ENCODE results near the gene IFI35.

The IFI35 gene

DNA sequence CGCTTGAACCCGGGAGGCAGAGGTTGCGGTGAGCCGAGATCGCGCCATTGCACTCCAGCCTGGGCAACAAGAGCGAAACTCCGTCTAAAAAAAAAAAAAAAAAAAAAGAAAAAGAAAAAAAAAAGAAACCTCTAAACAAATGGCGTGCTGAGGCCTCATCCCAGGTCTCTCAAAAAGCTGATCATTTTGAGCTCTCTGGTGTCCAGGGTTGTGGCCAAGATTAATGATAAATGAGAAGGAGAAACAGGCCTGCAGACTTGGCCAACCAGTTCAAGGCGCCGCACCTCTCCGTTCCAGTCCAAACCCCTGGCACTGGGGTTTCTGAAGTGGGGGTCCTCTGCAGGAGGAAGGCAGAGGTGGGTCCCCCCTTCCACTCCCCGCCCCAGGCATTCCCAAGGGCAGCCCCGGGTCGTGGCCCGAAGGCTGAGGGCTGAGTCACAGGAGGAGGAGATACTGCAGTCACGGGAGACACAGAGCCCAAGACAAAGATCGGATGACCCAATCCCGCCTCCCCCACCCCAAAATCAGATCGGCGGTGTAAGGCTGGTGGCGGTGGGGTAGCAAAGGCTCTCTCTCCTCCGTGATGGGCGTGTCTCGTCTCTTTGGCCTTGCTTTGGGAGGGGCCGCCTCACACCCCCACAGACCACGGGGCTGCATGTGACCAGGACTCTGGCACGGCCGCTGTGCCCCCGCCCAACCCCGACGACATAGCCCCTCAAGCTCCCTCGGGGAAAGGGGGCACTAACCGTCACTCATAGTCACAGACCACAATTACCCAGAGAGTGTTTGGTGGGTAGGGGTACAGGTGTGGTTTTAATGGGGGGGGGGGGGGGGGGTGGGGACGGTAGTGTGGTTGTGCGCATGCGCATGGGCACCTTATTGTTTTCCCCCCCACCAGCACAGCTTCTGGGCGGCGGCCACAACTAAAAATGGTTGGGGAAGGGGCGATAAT, 14.5 kb downstream of the IFI35 start:
- FAIRE-seq (peak; percentile 86), DNase-seq (ENCODE audit: low spot score) (peak; percentile 84)

DNA sequence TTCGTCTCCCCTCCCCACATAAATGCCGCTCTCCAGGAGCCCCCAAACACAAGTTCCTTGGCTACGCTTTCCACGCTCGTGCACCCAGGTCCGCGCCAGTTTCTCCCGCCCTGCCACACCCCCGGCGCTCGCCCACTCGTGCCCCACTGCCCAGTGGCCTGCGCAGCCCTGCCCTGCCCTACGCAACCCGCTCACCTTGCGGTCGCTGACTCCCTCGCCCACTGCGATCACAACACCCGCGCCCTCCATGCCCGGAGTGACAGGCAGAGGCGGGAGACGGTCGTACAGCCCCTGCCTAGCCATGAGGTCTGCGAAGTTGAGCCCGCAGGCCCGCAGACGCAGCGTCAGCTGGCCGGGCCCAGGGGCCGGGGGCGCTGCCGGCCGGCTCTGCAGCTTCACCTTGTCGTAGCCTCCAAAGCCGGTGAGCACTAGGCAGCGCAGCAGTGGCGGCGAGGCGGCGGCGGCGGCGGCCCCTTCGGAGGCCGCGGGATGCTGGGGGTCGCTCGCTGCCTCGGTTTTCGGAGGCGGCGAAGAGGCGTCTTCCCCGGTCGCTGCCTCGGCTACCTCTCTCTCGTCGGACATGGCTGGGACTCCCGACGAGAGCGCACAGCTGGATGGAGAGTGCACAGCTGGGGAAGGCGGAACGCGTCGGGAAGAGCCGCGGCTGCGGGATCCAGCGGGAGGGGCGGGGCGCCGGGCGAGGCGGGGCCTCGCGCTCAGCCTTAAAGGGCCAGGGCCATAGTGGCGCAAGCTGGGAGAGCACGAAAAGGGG, 15.3 kb downstream of the IFI35 start, which contains the start of gene VAT1:
VAT1 (minus strand) TSS at position 645 of the 772 bp plus-strand sequence; CDS start at position 582, 63 bp downstream.
- peak; percentile 92 for DNase-seq (ENCODE audit: low spot score)
- FAIRE-seq = no peak

DNA sequence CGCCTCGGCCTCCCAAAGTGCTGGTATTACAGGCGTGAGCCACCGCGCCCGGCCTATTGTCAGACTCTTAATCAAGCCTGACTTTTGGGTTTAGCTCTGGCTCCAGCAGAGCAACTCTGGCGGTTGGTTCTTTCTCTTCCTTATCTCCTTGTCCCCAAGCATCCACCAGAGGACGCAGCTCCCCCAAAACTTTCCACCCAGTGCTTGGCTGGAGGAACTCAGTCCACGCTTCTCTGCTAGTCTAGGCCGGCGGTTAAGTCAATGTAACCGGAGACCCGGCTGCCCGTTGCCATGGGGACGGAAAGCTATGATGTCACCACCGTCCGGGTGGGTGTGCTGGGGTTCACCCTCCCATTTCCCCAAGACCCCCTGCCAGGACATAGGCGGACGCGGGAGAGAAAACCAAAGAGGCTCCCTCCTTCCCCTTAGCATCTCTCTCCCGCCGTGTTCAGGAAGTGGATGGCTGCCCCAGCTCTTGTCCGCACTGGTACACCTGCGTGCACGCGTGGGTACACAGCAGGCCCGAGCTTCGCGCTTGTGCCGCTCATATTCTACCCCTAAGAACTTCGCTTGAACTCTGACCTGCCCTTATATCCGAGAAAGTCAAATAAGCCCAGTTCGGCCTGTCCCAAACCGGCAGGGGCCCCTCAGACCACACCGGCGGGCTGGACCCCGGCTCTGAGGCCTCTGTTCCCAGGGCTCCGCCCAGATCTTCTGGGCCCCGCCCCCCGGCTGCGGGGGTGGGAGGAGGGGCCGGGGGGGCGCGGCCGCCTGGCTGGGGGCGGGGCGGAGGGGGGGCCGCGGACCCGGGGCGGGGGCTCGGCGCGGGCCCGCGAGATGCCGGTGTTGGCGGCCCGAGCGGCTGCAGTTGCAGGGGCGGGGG, 18.1 kb downstream of the IFI35 start, which contains the start of gene RND2:
RND2 (plus strand) TSS at position 825 of the 883 bp plus-strand sequence. CDS start 117 bp downstream, outside the sequence.
- DNase-seq (ENCODE audit: low spot score) = peak; percentile 82
- FAIRE-seq = no peak

DNA sequence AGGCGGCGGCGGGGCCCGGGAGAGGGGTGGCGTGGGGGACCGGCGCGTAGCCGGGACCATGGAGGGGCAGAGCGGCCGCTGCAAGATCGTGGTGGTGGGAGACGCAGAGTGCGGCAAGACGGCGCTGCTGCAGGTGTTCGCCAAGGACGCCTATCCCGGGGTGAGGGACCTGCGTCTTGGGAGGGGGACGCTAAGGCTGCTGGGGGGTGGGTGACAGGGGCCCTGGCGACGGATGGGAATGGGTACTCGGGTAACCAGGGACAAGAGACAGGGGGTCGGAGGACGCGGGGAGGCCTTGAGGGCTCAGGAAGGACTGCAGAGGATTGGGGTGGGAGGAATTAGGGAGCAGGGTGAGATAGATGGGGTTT, 18.7 kb downstream of the IFI35 start:
- DNase-seq (ENCODE audit: low spot score) = no peak
- FAIRE-seq = no peak

DNA sequence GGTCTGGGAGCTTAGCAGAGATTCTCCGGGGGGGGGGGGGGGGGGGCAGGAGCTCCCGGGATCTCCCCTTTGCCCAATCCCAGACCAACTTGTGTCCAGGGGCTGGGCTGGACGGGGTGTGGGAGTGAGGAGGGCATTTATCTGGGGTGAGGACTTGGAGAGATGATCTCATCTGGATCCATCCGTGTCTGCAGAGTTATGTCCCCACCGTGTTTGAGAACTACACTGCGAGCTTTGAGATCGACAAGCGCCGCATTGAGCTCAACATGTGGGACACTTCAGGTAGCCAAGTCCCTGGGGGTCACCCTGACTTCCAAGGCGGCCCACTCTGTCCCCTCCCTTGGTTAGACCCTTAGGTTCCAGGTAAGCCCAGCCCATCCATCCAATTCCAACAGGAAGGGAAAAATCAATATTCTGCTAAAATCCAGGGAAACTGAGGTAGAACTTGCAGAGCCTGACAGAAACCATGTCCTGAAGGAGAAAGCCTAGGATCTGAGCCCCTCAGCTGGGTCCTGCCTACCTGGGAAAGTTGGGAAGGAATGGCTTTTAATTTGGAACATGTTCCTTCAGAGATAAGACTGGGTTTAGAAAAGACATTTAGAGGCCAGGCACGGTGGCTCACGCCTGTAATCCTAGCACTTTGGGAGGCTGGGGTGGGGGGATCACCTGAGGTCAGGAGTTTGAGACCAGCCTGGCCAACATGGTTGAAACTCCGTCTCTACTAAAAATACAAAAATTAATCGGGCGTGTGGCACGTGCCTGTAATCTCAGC, 19.4 kb downstream of the IFI35 start:
- no peak for FAIRE-seq
- DNase-seq (ENCODE audit: low spot score) = no peak

DNA sequence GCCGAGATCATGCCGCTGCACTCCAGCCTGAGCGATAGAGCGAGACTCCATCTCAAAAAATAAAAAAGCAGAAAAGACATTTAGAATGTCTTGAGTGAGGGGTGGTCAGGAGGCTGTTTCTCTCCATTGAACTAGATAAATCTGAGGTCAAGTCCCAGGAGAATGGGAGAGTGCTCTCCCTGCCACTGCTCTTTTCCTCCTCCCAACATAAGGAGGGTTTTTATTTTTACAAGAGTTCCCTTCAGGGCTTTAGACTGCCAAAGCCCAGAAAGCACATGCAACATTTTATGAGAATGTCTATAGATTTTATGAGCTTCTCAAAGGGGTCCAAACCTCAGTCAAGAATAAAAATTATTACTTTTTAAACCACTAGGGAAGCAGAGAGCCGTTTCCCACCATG, 20.0 kb downstream of the IFI35 start:
- FAIRE-seq = no peak
- no peak for DNase-seq (ENCODE audit: low spot score)

DNA sequence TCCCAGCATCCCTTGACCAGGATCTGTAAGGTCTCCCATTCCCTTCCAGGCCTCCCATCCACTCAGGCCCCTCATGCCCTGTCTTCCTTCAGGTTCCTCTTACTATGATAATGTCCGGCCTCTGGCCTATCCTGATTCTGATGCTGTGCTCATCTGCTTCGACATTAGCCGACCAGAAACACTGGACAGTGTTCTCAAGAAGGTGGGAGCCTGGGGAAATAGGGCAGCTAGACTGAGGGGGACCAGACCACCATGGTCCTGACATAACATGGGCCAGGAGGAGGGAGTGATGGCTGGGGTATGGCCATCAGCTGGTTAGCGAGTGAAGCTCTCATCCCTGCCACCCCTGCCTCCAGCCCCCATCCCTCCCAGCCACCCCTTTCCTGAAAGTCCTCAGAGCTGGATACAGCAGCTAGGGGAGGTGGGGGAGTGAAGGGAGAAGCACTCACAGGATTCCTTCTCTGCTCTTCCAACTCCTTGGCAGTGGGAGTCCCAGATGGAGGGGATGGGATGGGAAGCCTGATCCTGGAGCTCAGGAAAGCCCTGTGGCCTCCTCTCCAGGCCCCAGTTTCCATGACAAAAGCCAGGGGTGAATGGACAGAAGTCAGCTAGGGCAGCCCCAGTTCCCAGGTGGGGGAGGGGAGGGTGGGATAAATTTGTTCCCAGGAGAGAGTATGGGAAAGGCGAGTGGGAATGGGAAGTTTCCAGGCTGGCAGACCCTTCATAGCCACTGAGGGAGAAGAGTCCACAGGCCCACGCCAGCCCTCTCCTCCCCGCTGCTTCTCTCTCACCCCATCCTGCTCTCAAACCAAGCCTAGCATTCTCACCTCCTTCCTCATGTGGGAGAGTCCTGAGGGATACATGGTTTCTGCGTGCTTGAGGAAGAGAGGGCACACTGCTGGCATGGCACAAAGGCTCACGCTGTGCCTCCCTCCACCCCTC, 20.8 kb downstream of the IFI35 start:
- FAIRE-seq (no peak), DNase-seq (ENCODE audit: low spot score) (no peak)

DNA sequence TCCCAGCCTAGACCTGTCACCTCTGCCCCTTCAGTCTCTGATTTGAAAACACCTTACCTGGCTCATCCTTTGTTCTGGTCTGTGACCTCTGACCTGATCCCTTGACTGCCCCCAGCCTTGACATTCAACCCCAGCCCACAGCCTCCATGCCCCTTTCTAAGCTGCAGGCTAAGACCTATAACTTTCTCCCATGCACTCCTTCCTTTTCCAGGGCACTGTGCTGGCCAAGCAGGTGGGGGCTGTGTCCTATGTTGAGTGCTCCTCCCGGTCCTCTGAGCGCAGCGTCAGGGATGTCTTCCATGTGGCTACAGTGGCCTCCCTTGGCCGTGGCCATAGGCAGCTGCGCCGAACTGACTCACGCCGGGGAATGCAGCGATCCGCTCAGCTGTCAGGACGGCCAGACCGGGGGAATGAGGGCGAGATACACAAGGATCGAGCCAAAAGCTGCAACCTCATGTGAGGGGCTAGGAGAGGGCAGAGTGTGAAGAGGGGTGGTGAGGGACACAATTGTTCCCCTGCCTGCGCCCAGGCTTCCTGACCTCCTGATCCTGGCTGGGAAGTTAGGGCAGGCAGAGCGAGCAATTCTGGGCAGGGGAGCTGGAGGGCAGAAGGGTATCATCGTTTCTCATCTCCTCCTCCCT, 21.8 kb downstream of the IFI35 start:
- DNase-seq (ENCODE audit: low spot score) (no peak), FAIRE-seq (no peak)

DNA sequence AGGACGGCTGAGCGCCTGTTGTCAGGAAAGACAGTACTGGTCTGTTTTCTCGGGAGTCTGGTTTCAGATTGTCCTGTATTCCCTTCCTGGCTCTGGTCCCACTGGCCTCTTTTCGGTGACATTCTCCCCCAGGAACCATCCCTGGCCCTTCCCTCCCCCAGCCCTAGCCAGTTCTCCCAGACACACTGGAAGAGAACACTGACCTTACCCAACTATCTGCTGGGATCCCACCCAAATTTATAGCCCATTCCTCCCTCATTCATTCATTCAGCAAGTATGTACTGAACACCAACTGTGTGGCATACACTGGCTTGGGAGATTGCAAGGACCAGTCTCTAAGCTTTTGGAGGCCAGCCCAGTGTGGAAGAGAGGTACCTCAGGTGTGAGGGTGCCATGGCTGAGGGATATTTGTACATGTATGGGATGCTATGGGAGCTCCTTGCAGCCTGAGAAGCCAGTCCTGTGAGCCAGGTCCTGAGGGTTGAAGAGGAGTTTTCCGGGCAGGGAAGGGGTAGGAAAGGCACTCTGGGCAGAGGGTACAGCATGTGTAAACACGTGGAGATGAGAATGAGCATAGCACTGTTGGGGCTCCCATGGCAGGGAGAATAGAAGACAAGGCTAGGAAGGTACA, 23.7 kb downstream of the IFI35 start:
- FAIRE-seq = peak; percentile 66
- no peak for DNase-seq (ENCODE audit: low spot score)

DNA sequence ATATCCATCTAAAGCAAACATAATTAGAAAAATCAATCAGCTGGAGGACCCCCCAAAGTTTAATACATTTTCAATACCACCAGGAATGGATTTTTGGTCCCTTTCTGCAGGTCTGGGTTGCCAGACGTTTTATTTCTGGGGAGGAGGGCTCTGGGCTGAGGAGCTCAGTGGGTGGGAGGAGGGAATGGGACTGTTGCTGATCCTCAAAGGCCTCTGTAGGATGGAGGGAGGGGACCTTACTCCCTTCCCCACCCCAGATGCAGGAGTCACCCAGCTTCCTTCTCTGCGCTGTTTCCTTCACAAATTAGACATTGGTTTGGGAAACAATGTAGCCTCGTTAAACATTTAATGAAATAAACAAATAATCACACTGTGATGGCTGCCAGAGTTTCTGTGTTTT, 25.1 kb downstream of the IFI35 start:
- FAIRE-seq (no peak), DNase-seq (ENCODE audit: low spot score) (no peak)

DNA sequence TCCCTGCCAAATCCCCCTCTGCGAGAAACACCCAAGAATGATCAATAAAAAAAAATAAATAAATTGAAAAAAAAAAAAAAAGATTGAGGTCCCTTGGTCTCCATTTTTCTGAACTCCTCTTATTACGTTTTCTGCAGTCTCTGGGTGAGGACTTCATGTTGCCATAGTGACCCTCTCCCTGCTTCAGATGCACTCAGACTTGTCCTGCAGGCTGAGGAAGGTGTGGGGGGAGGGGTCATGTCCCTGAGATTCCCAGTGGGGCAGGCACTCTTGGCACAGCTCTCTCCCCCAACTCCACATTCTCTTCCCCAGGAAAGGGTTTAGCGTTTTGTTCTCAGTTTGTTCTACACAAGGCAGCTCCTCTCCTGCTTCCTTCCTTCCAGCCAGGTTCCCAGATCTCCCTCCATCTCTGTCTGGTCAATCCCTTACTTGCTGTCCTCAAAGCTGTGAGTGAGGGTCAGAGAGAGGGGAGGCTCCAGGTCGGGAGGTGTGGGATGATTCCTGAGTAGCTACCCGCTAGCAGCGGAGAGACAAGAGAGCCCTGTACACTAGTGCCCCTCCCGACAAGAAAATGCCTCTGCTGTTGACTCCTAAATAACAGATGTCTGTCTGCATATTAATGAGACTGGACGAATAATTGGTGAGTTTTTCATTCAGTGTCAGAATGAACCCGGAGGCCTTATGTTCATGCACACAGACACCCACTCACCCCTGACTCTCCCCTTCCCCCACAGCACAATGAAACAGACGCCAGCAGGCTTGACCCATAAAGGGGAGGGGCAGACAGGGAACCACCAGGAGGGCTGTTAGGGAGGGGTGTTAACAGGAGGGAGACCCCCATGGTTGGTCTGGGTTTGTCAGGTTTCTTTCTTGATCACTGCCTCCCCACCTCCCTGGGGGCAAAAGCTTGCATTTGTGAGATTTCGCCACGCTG, 27.6 kb downstream of the IFI35 start:
- no peak for FAIRE-seq
- no peak for DNase-seq (ENCODE audit: low spot score)

DNA sequence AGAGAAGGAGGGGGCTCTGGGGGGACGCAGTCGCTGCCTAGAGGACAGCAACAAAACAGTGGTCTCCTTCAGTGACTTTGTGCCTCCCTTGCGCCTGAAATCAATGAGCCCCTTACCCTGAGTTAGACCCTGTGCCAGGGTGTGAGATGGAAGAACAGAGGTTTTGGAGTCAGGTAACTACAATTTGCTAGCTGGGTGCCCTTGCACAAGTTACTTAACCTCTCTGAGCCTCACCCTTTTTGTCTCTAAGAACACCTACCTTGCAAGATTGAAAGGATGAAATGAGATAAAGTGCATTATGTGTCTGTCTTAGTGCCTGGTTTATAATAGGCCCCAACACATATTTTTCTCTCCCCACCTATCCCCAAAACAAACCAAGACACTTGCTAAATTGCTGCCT, 28.3 kb downstream of the IFI35 start:
- DNase-seq (ENCODE audit: low spot score) (no peak), FAIRE-seq (no peak)

DNA sequence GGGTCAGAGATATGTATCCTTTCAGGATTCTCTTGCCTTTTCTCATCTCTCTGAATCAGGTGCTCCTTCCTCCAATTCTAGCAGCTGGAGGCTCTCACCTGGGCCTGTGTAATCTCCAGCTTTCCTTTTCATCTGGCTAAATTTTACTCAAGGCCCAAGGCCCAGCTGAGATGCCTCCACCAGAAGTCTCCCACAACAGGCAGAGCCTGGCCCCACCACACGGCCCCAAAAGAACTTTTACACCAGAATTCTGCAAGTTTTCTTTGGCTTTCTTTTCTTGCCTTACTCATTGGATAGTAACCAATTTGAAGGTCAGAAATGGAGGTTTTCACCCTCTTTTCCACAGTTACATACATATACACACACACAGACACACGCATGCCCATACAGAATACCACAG, 33.1 kb downstream of the IFI35 start:
- DNase-seq (ENCODE audit: low spot score) = no peak
- no peak for FAIRE-seq

DNA sequence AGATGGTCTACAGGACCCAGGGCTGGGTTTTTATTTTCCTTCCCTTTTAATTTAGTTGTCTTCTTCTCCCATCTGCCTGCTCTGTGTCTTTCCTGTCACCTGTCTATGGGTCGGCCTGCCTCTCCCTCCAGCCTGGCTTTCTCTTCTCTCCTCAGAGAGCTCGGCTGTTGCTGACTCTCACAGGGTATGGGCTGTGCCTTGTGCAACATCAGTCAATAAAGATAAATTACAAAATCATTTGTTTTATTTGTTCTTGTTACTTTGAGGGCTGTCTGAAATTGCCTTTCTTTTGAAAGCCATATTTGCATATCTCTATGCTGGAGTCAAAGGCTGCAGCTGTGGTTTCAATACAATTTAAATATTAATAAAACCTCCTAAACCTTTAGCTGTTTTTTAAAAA, 34.1 kb downstream of the IFI35 start:
- FAIRE-seq (no peak), DNase-seq (ENCODE audit: low spot score) (no peak)

DNA sequence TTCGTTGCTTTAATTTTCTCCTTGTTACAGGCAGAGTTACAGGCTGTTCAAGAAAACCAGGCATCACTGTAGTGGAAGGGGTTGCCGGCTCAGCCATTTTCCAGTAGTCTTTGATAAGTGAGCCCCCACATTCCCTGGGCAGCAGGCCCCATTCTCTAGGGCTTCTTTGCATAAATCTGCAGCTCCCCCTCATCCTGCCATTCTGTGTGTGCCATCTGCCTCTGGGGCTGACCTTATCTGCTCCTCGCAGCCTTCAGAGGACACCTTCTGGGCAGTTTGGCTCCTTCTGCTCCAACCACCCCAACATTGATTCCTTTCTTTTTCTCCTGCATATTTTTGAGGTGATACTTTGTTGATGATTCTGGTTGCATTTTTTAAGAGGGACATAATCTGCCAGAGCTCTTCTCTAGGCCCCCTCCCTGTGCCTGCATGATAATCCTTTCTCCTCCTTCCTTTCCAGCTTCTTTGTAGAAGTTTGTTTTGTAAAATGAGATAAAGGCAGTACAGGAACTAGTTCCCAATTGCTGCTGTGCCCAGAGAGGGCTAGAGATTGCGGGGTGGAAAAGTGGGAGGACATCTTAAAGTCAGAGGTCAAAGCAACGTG, 35.5 kb downstream of the IFI35 start:
- DNase-seq (ENCODE audit: low spot score) (no peak), FAIRE-seq (no peak)

DNA sequence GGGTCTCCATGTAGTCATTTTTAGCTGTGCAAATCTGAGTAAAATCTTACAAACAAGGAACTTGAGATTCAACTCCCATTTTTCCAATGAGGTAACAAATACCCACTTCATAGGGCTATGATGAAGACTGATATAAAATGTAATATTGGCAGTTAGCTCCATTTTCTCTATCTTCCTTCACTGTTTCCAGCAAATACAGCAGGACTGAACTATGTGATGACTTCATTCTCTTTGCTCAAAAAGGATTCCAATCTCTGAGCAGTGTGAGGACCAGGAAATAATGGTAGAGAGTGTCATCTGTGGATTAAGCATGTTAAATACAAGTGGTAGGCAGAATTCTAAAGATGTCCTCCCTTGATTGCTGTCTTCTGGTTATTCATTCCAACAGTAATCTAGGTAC, 36.7 kb downstream of the IFI35 start:
- DNase-seq (ENCODE audit: low spot score) (no peak), FAIRE-seq (no peak)

DNA sequence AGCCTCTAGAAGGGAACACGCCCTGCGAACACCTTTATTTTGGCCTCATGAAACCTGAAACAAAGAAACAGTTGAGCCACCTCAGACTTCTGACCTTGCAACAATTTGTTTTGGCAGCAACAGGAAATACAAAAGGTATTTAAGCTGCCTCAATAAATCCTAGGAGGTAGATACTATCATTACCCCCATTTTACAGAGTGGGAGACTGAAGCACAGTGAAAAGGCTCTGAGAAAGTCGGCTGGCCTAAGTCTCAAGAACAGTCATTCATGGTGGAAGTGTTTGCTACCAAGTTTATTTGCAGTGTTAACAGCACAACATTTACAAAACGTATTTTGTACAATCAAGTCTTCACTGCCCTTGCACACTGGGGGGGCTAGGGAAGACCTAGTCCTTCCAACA, 37.4 kb downstream of the IFI35 start:
- no peak for DNase-seq (ENCODE audit: low spot score)
- no peak for FAIRE-seq
